ENCODE results near the gene MAP4K5. TPM values are rescaled to one million over a fixed set of nuclear protein-coding genes. Genes with fewer than 3 reads are reported as not detected.
"Not testable (repeated sequence)": the region's sequence is repeated elsewhere in the genome, so short reads cannot be mapped to it uniquely, and the experiment has no call there.

Gene MAP4K5
- total RNA-seq, 1 experiment from 2014 or later: 39.1 TPM

GRCh38 chr14:50539051-50539450, 6.7 kb upstream of the MAP4K5 start:
- no peaks in the 10 kb centered on the region for H3K27me3 ChIP-seq (ENCODE audit: insufficient read depth, low read length)
- H3K9me3 ChIP-seq (ENCODE audit: control insufficient read depth in 1 of 2, insufficient read depth in 1 of 2, low read depth in 1 of 2, low read length in 2 of 2): no peaks in the 10 kb centered on the region
- H3K4me1 ChIP-seq (ENCODE audit: control insufficient read depth in 1 of 2, insufficient read depth in 2 of 2, low read length in 2 of 2): peaks cover 0 to 3% of the 10 kb centered on the region in 2 experiments; a peak in 2 of 4 replicates
- H3K36me3 ChIP-seq (ENCODE audit: control insufficient read depth in 1 of 2, insufficient read depth in 2 of 2, low read length in 2 of 2): no peaks in the 10 kb centered on the region
- DNase-seq (ENCODE audit: low read depth, low spot score) (no peak), ATAC-seq (no peak)
- no peak overlapping the region for H3K27ac ChIP-seq (ENCODE audit: low read depth, low read length)
- no peak overlapping the region for H3K4me2 ChIP-seq (ENCODE audit: low read length)
- ChIA-PET POLR2A (interaction anchor here (1.5 kb wide), 1 partner anchor 24 kb away, joined by 3 read pairs; no protein-coding TSS in a partner anchor), CTCF (interaction anchor here (0.7 to 1.4 kb wide), 2 partner anchors 235 to 239 kb away, joined by 3 to 4 read pairs; no protein-coding TSS in a partner anchor), RAD21 (ENCODE audit: low non-redundant PET in 1 of 2, low total read pairs in 2 of 2, uncharacterized antibody in 2 of 2, unreplicated experiment in 2 of 2) (no interaction called here)
- intact Hi-C loops (cut with micrococcal nuclease): no loop called here
- H3K9ac ChIP-seq (ENCODE audit: low read length): no peak overlapping the region
- BruUV-seq (replicated peaks): no TSS peak
- TF ChIP-seq POLR2AphosphoS5 (IDR thresholded peaks at IDR 0.05; ENCODE audit: low read depth, low read length) (no peak), CEBPB (IDR thresholded peaks at IDR 0.05; ENCODE audit: low read depth) (no peak), MAX (IDR thresholded peaks at IDR 0.05) (no peak), SRF (IDR thresholded peaks at IDR 0.05; ENCODE audit: low read depth) (no peak), ZNF274 (IDR thresholded peaks at IDR 0.05; ENCODE audit: low read depth, low read length) (no peak), TCF7L2 (IDR thresholded peaks at IDR 0.05; ENCODE audit: borderline replicate concordance, extremely low read depth, insufficient read depth, insufficient read length) (no peak), RAD21 (IDR thresholded peaks at IDR 0.05; ENCODE audit: low read depth) (no peak), CTCF (IDR thresholded peaks at IDR 0.05 in 2 of 3, conservative IDR thresholded peaks at IDR 0.05 in 1 of 3; ENCODE audit: borderline replicate concordance in 1 of 3, insufficient read depth in 1 of 3, low read depth in 2 of 3, low read length in 2 of 3) (no peak), EGR1 (IDR thresholded peaks at IDR 0.05; ENCODE audit: low read depth) (no peak), ELF1 (IDR thresholded peaks at IDR 0.05; ENCODE audit: borderline replicate concordance, low read depth) (no peak), ZFX (IDR thresholded peaks at IDR 0.05) (no peak), JUND (IDR thresholded peaks at IDR 0.05) (no peak), CBX3 (IDR thresholded peaks at IDR 0.05; ENCODE audit: low read depth) (no peak), SIN3A (IDR thresholded peaks at IDR 0.05; ENCODE audit: low read depth) (no peak), REST (IDR thresholded peaks at IDR 0.05; ENCODE audit: low read depth) (no peak)
- H4K20me1 ChIP-seq (ENCODE audit: insufficient read depth): no peaks in the 10 kb centered on the region
- no peaks in the 10 kb centered on the region for H3K9me2 ChIP-seq (ENCODE audit: insufficient read depth)
- no peaks in the 10 kb centered on the region for H3K79me2 ChIP-seq (ENCODE audit: insufficient read depth, low read length)
- no peak overlapping the region for H2AFZ ChIP-seq (ENCODE audit: low read depth, low read length, poor library complexity, severe bottlenecking)
- no peak overlapping the region for H3K4me3 ChIP-seq (replicated peaks in 1 of 2; ENCODE audit: low read depth in 1 of 2, low read length in 2 of 2)

GRCh38 chr14:50538034-50538433, 5.7 kb upstream of the MAP4K5 start:
- H3K9ac ChIP-seq (ENCODE audit: low read length); H3K27me3 ChIP-seq (ENCODE audit: insufficient read depth, low read length); RAD21 ChIA-PET (ENCODE audit: low non-redundant PET in 1 of 2, low total read pairs in 2 of 2, uncharacterized antibody in 2 of 2, unreplicated experiment in 2 of 2); H3K4me2 ChIP-seq (ENCODE audit: low read length); POLR2A ChIA-PET; H2AFZ ChIP-seq (ENCODE audit: low read depth, low read length, poor library complexity, severe bottlenecking); H3K36me3 ChIP-seq (ENCODE audit: control insufficient read depth in 1 of 2, insufficient read depth in 2 of 2, low read length in 2 of 2); ATAC-seq; BruUV-seq (replicated peaks); H3K79me2 ChIP-seq (ENCODE audit: insufficient read depth, low read length); DNase-seq (ENCODE audit: low read depth, low spot score); H3K4me1 ChIP-seq (ENCODE audit: control insufficient read depth in 1 of 2, insufficient read depth in 2 of 2, low read length in 2 of 2); H4K20me1 ChIP-seq (ENCODE audit: insufficient read depth); H3K9me3 ChIP-seq (ENCODE audit: control insufficient read depth in 1 of 2, insufficient read depth in 1 of 2, low read depth in 1 of 2, low read length in 2 of 2); CTCF ChIA-PET; H3K9me2 ChIP-seq (ENCODE audit: insufficient read depth); H3K27ac ChIP-seq (ENCODE audit: low read depth, low read length); H3K4me3 ChIP-seq (replicated peaks in 1 of 2; ENCODE audit: low read depth in 1 of 2, low read length in 2 of 2); intact Hi-C loops (cut with micrococcal nuclease): not testable (repeated sequence)
